Panc1 (cell line): ENCODE results near the gene LCE6A. TPM values are rescaled to one million over a fixed set of nuclear protein-coding genes. Genes with fewer than 3 reads are reported as not detected.

Source experiments
- ATAC-seq: fragments of 200-7000 bp; cut with Tn5 transposase; 2 replicates; pipeline ENCODE4 v1.9.1; 2020; ENCODE audit warnings: mild to moderate bottlenecking, moderate library complexity
- BruUV-seq: library from RNA; stranded (reverse); fragments of 400-500 nt; replicated peaks from 2 replicates; lab custom pipeline; 2021; lab: Mats Ljungman, UMichigan
- CTCF ChIA-PET: fragments of 300-600 bp; sonication (Branson Sonifier 250); formaldehyde crosslinking; loops from one replicate; lab custom pipeline; 2022; ENCODE audit warnings: antibody characterized with exemption; lab: Charles Lee
- POLR2A ChIA-PET: fragments of 300-600 bp; sonication (Branson Sonifier 250); formaldehyde crosslinking; loops from one replicate; lab custom pipeline; 2022; ENCODE audit warnings: antibody characterized with exemption; lab: Charles Lee
- DNase-seq: peaks from one replicate; pipeline ENCODE4 v3.0.0-alpha.2; 2010; ENCODE audit warnings: low read depth, low spot score
- H3K27ac ChIP-seq: 2 replicates; pipeline ENCODE4 v1.5.1; 2011; ENCODE audit warnings: mild to moderate bottlenecking, low read length, inconsistent platforms
- H3K27me3 ChIP-seq: fragments of 200-500 bp; sonication (Bioruptor generic); 2 replicates; pipeline ENCODE4 v1.6.0; 2014; ENCODE audit warnings: low read length, inconsistent platforms; ENCODE audit not compliant: control insufficient read depth, insufficient read depth
- H3K36me3 ChIP-seq: fragments of 200-500 bp; sonication (Bioruptor generic); 2 replicates; pipeline ENCODE4 v1.5.1; 2014; ENCODE audit warnings: inconsistent platforms, mild to moderate bottlenecking, low read length, moderate library complexity; ENCODE audit not compliant: control insufficient read depth, insufficient read depth
- H3K4me1 ChIP-seq: 2 replicates; pipeline ENCODE4 v1.5.1; 2011; ENCODE audit warnings: inconsistent platforms, mild to moderate bottlenecking, low read length, moderate library complexity; ENCODE audit not compliant: control insufficient read depth, insufficient read depth
- H3K4me3 ChIP-seq, 2 experiments: 2 replicates each; pipeline ENCODE4 v1.5.1; 2011 to 2012; ENCODE audit warnings: low read depth in 2 of 2, low read length in 2 of 2, mild to moderate bottlenecking in 2 of 2, inconsistent platforms in 1 of 2, moderate library complexity in 1 of 2
- H3K9me3 ChIP-seq: fragments of 200-500 bp; sonication (Bioruptor generic); 2 replicates; pipeline ENCODE4 v1.5.1; 2014; ENCODE audit warnings: low read depth, mild to moderate bottlenecking, inconsistent platforms, low read length, moderate library complexity; ENCODE audit not compliant: control insufficient read depth, insufficient read depth
- CTCF ChIP-seq: fragments of 450-650 bp; IDR thresholded peaks from 2 replicates; pipeline ENCODE4 v1.5.1; 2017; ENCODE audit warnings: mild to moderate bottlenecking
- POLR2AphosphoS5 ChIP-seq: IDR thresholded peaks from 2 replicates; pipeline ENCODE4 v1.6.1; 2012; ENCODE audit warnings: mild to moderate bottlenecking, low read depth, low read length, moderate library complexity
- SIN3A ChIP-seq: IDR thresholded peaks from 2 replicates; pipeline ENCODE4 v1.6.1; 2012; ENCODE audit warnings: low read depth, mild to moderate bottlenecking, low read length, moderate library complexity, borderline replicate concordance; ENCODE audit not compliant: insufficient read depth
- TCF7L2 ChIP-seq: IDR thresholded peaks from 2 replicates; pipeline ENCODE4 v1.6.1; 2011; ENCODE audit warnings: mild to moderate bottlenecking, low read depth, low read length, inconsistent platforms
- in situ Hi-C: cut with HindIII; loops from 2 replicates; pipeline ENCODE4 v1.10.0; 2016; ENCODE audit warnings: low sequenced_read_pairs, low pct_unique_long_range_greater_than_20kb
- intact Hi-C: fragments of 100-400 bp; cut with micrococcal nuclease; formaldehyde crosslinking; loops from one replicate; pipeline ENCODE4 v1.10.0; 2022; ENCODE audit not compliant: unreplicated experiment
- total RNA-seq: library from RNA; stranded (reverse); gene quantifications from one replicate; pipeline ENCODE4 v1.2.1, GENCODE V29; 2021; ENCODE audit not compliant: unreplicated experiment
- TF ChIP-seq, protein P1 (sequence below), 2 experiments: IDR thresholded peaks; 2 replicates each; pipeline ENCODE4 v1.6.1; 2011 to 2012; ENCODE audit warnings: low read depth in 2 of 2, control low read depth in 1 of 2, low read length in 1 of 2, mild to moderate bottlenecking in 1 of 2, moderate library complexity in 1 of 2; ENCODE audit not compliant: insufficient read depth in 1 of 2

LCE6A gene
- total RNA-seq, 1 experiment from 2014 or later = not detected

GRCh38 chr1:152886085-152886484 lies 43.4 kb downstream of the LCE6A start:
- CTCF ChIA-PET = no interaction called here
- Histone ChIP-seq H3K4me1 (no peaks in the 10 kb centered on the region), H3K36me3 (no peaks in the 10 kb centered on the region), H3K27me3 (no peaks in the 10 kb centered on the region; the same call in 1 of the 2 replicates), H3K9me3 (no peaks in the 10 kb centered on the region), H3K27ac (no peak overlapping the region), H3K4me3 (no peak overlapping the region)
- POLR2A ChIA-PET = no interaction called here
- no peak for DNase-seq
- intact Hi-C loops = no loop called here
- in situ Hi-C loops = no loop called here
- ATAC-seq = no peak
- no TSS peak for BruUV-seq
- no peak for TF ChIP-seq POLR2AphosphoS5
- no peak for TF ChIP-seq TCF7L2
- no peak for TF ChIP-seq CTCF
- no peak for TF ChIP-seq SIN3A
- TF ChIP-seq, protein P1, sequence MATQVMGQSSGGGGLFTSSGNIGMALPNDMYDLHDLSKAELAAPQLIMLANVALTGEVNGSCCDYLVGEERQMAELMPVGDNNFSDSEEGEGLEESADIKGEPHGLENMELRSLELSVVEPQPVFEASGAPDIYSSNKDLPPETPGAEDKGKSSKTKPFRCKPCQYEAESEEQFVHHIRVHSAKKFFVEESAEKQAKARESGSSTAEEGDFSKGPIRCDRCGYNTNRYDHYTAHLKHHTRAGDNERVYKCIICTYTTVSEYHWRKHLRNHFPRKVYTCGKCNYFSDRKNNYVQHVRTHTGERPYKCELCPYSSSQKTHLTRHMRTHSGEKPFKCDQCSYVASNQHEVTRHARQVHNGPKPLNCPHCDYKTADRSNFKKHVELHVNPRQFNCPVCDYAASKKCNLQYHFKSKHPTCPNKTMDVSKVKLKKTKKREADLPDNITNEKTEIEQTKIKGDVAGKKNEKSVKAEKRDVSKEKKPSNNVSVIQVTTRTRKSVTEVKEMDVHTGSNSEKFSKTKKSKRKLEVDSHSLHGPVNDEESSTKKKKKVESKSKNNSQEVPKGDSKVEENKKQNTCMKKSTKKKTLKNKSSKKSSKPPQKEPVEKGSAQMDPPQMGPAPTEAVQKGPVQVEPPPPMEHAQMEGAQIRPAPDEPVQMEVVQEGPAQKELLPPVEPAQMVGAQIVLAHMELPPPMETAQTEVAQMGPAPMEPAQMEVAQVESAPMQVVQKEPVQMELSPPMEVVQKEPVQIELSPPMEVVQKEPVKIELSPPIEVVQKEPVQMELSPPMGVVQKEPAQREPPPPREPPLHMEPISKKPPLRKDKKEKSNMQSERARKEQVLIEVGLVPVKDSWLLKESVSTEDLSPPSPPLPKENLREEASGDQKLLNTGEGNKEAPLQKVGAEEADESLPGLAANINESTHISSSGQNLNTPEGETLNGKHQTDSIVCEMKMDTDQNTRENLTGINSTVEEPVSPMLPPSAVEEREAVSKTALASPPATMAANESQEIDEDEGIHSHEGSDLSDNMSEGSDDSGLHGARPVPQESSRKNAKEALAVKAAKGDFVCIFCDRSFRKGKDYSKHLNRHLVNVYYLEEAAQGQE (IDR thresholded peaks at IDR 0.05; ENCODE audit: insufficient read depth in 1 of 2, low read depth in 2 of 2, low read length in 1 of 2) = no peak

- intact Hi-C loops (no loop called here), in situ Hi-C loops (no loop called here)
- Histone ChIP-seq H3K4me1 (no peaks in the 10 kb centered on the region), H3K4me3 (no peak overlapping the region), H3K27me3 (no peaks in the 10 kb centered on the region; the same call in 1 of the 2 replicates), H3K9me3 (no peaks in the 10 kb centered on the region), H3K36me3 (no peaks in the 10 kb centered on the region), H3K27ac (no peak overlapping the region)
- TF ChIP-seq TCF7L2 = no peak
- no peak for TF ChIP-seq POLR2AphosphoS5
- no peak for TF ChIP-seq CTCF
- no peak for TF ChIP-seq SIN3A
- TF ChIP-seq, protein P1 (IDR thresholded peaks at IDR 0.05; ENCODE audit: insufficient read depth in 1 of 2, low read depth in 2 of 2, low read length in 1 of 2) = no peak
- CTCF ChIA-PET = no interaction called here
- POLR2A ChIA-PET = no interaction called here
- no peak for ATAC-seq
- no peak for DNase-seq
- no TSS peak for BruUV-seq
Observed at GRCh38 chr1:152886758-152887409, 44.2 kb downstream of the LCE6A start.
